AG09319 (cell line): ENCODE results near the gene RSF1.

Experiments used
- DNase-seq: peaks from one replicate; pipeline ENCODE4 v3.0.0-alpha.2; 2010; ENCODE audit warnings: low read depth; ENCODE audit errors: extremely low read depth
- CTCF ChIP-seq: IDR thresholded peaks from 2 replicates; pipeline ENCODE4 v1.5.1; 2011; ENCODE audit warnings: low read depth, mild to moderate bottlenecking, inconsistent platforms, low read length, moderate library complexity

The RSF1 gene

GRCh38 chr11:77705876-77706579 is 114.5 kb downstream of the RSF1 start:
- no peak for DNase-seq
- no peak for TF ChIP-seq CTCF

GRCh38 chr11:77705195-77705875 is 115.2 kb downstream of the RSF1 start:
- TF ChIP-seq CTCF: no peak
- DNase-seq: no peak

DNA sequence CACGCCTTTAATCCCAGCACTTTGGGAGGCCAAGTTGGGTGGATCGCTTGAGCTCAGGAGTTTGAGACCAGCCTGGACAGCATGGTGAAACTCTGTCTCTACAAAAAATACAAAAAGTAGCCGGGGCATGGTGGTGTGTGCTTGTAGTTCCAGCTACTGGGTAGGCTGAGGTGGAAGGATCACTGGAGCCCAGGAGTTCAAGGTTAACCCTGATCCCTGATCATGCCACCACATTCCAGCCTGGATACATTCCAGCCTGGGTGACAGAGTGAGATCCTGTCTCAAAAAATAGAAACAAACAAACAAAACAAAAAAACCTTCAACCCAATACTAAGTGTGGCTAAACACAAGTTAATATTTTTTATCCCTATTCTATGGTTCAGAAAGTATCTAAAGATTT is 116.5 kb downstream of the RSF1 start:
- TF ChIP-seq CTCF: no peak
- no peak for DNase-seq

- no peak for DNase-seq
These were observed 121.1 kb downstream of the RSF1 start for GRCh38 chr11:77699425-77699824.

DNA sequence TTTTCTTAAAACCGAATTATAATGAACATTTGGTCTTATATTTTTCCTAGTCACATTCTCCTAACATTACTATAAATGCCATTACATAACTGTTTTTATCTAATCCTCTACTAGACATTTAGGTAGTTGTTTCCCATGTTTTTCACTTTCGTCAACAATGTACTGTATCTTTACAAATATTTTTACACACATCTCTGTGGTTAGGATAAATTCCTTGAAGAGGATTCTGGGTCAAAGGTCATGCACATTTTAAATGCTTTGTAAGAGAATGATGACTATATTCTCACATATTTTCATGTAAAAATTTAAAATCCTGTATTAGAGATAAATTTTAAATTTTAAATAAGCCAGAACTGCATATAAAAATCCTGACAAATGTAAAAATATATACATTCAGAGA is 121.6 kb downstream of the RSF1 start:
- no peak for DNase-seq

More at GRCh38 chr11:77699425-77699824, 121.1 kb downstream of the RSF1 start:
- TF ChIP-seq CTCF: no peak

GRCh38 chr11:77697865-77698264 is 122.7 kb downstream of the RSF1 start:
- TF ChIP-seq CTCF: no peak
- DNase-seq: no peak

More for the DNA sequence above, 121.6 kb downstream of the RSF1 start:
- no peak for TF ChIP-seq CTCF

DNA sequence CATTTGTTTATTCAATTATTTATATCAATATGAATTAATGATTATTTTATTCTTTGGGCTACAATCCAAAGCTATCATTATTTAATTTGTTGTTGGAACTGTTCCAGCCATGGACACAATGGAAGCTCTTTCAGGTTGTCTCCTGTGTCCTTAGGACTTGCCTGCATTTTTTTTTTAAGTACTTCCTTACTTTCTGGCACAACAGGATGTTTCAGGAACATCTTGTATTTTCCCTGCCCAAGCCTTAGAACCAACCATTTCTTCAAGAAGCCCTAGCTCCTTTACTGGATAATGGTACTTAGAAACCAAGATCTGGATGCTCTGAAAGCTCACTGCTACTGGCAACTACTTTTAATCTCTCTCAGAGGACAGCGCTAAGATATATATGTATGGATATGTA is 125.1 kb downstream of the RSF1 start:
- no peak for TF ChIP-seq CTCF

More for the DNA sequence above, 125.1 kb downstream of the RSF1 start:
- no peak for DNase-seq
